ENCODE data around the gene CDKN1B. TPM values are rescaled to one million over a fixed set of nuclear protein-coding genes. Genes with fewer than 3 reads are reported as not detected.

Gene CDKN1B
- total RNA-seq, 1 donor from 2014 or later = 25.5 TPM

Other genes with a start within 250 kb of the CDKN1B start
- 22.7 and 24.5 TPM in 2 replicates for gene DUSP16, start 154.5 kb upstream of the CDKN1B start, total RNA-seq
- gene CREBL2, start 105.5 kb upstream of the CDKN1B start, total RNA-seq = 19.2 and 21.7 TPM in 2 replicates
- gene GPR19, start 21.2 kb upstream of the CDKN1B start, total RNA-seq = 0.27 and 0.84 TPM in 2 replicates
- 1.4 and 2.0 TPM in 2 replicates for gene APOLD1, start 68.3 kb downstream of the CDKN1B start, total RNA-seq
- gene DDX47, start 96.0 kb downstream of the CDKN1B start, total RNA-seq = 59.0 and 63.7 TPM in 2 replicates
- gene GPRC5A, start 174.2 kb downstream of the CDKN1B start, total RNA-seq = 28.7 and 48.1 TPM in 2 replicates
- not detected in 2 replicates for gene GPRC5D, start 234.8 kb downstream of the CDKN1B start, total RNA-seq

All from kidney epithelial cell (primary cell).